Endothelial cell of umbilical vein (primary cell): ENCODE results near the gene NAAA. TPM values are rescaled to one million over a fixed set of nuclear protein-coding genes. Genes with fewer than 3 reads are reported as not detected.

ENCODE experiments used
- BruUV-seq: library from RNA; stranded (reverse); fragments of 400-500 nt; replicated peaks from 2 replicates; lab custom pipeline; 2021; lab: Mats Ljungman, UMichigan
- CTCF ChIA-PET: fragments of 300-600, 350-600 bp; sonication (Branson Sonifier 250); formaldehyde crosslinking; loops from one replicate; lab custom pipeline; 2021; ENCODE audit warnings: antibody characterized with exemption, inconsistent platforms; lab: Charles Lee
- POLR2A ChIA-PET: fragments of 300-600, 350-600 bp; sonication (Branson Sonifier 250); formaldehyde crosslinking; loops from one replicate; lab custom pipeline; 2021; ENCODE audit warnings: antibody characterized with exemption, inconsistent platforms; lab: Charles Lee
- DNase-seq: peaks from one replicate; pipeline ENCODE4 v3.0.0-alpha.2; 2011; ENCODE audit warnings: low read depth, low spot score
- FAIRE-seq: peaks from 2 replicates; lab custom pipeline; 2011; peaks lifted over from hg19 to GRCh38; lab: Jason Lieb, UNC
- H2AFZ ChIP-seq: 2 replicates; pipeline ENCODE4 v1.6.0; 2012; ENCODE audit warnings: low read depth, low read length, control low read depth, inconsistent platforms
- H3K27ac ChIP-seq: 2 replicates; pipeline ENCODE4 v1.5.1; 2011; ENCODE audit warnings: low read depth, mild to moderate bottlenecking, control low read depth, low read length, moderate library complexity; ENCODE audit not compliant: insufficient read depth
- H3K27me3 ChIP-seq, 2 experiments: 2 replicates each; pipeline versions ENCODE4 v1.6.0 to v1.6.1; 2011; ENCODE audit warnings: low read length in 2 of 2, mixed read lengths in 1 of 2; ENCODE audit not compliant: control insufficient read depth in 2 of 2, insufficient read depth in 2 of 2
- H3K36me3 ChIP-seq, 2 experiments: 2 replicates in 1 of 2; 3 replicates in 1 of 2; pipeline ENCODE4 v1.5.1; 2011; ENCODE audit warnings: low read length in 2 of 2, mild to moderate bottlenecking in 1 of 2, moderate library complexity in 1 of 2; ENCODE audit not compliant: control insufficient read depth in 2 of 2, insufficient read depth in 2 of 2; ENCODE audit errors: extremely low read depth in 1 of 2
- H3K4me1 ChIP-seq: 3 replicates; pipeline ENCODE4 v1.5.1; 2011; ENCODE audit warnings: mild to moderate bottlenecking, low read length; ENCODE audit not compliant: control insufficient read depth, insufficient read depth; ENCODE audit errors: extremely low read depth
- H3K4me2 ChIP-seq: 2 replicates; pipeline ENCODE4 v1.6.1; 2011; ENCODE audit warnings: low read length, control low read depth, mixed read lengths; ENCODE audit not compliant: insufficient read depth
- H3K4me3 ChIP-seq, 3 experiments: fragments of 200-600 bp in 1 of 3; sonication (generic), shearing (Covaris generic) in 1 of 3; replicated peaks in 1 of 3; 2 replicates each; pipeline ENCODE4 v1.5.1; 2011 to 2016; ENCODE audit warnings: control low read depth in 3 of 3, low read length in 3 of 3, mild to moderate bottlenecking in 2 of 3, inconsistent platforms in 1 of 3, low read depth in 1 of 3, moderate library complexity in 1 of 3; ENCODE audit not compliant: insufficient read depth in 1 of 3
- H3K79me2 ChIP-seq: 2 replicates; pipeline ENCODE4 v1.6.0; 2012; ENCODE audit warnings: low read length, inconsistent platforms; ENCODE audit not compliant: control insufficient read depth, insufficient read depth
- H3K9ac ChIP-seq: replicated peaks from 2 replicates; pipeline ENCODE3; 2011; ENCODE audit warnings: low read length, control low read depth; ENCODE audit not compliant: insufficient read depth; ENCODE audit errors: extremely low read depth
- H3K9me1 ChIP-seq: replicated peaks from 3 replicates; pipeline ENCODE4 v1.6.0; 2011; ENCODE audit warnings: mild to moderate bottlenecking, low read length; ENCODE audit not compliant: control insufficient read depth, insufficient read depth; ENCODE audit errors: extremely low read depth
- H3K9me3 ChIP-seq: replicated peaks from 2 replicates; pipeline ENCODE4 v1.5.1; 2012; ENCODE audit warnings: low read length, inconsistent platforms; ENCODE audit not compliant: control insufficient read depth, insufficient read depth
- H4K20me1 ChIP-seq: replicated peaks from 2 replicates; pipeline ENCODE3; 2011; ENCODE audit warnings: mild to moderate bottlenecking, low read length; ENCODE audit not compliant: control insufficient read depth, insufficient read depth; ENCODE audit errors: extremely low read depth
- FOS ChIP-seq: IDR thresholded peaks from 2 replicates; pipeline ENCODE4 v1.6.1; 2011; ENCODE audit warnings: mild to moderate bottlenecking, low read length, moderate library complexity, borderline replicate concordance; ENCODE audit not compliant: insufficient read depth
- GATA2 ChIP-seq: IDR thresholded peaks from 2 replicates; pipeline ENCODE4 v1.7.0; 2011; ENCODE audit warnings: low read depth, mild to moderate bottlenecking, moderate library complexity, mixed read lengths, low read length; ENCODE audit not compliant: insufficient read length, insufficient read depth
- POLR2AphosphoS5 ChIP-seq: IDR thresholded peaks from 2 replicates; pipeline ENCODE4 v1.6.1; 2012; ENCODE audit warnings: low read depth, mild to moderate bottlenecking, control low read depth, low read length, moderate library complexity; ENCODE audit not compliant: insufficient read depth
- dilution Hi-C: fragments of 300-500 bp; cut with MboI; formaldehyde crosslinking; loops from one replicate; pipeline ENCODE4 v1.15.0; 2019; ENCODE audit warnings: low sequenced_read_pairs; ENCODE audit not compliant: extremely low pct_ligation_motif_present
- intact Hi-C: fragments of 100-400 bp; cut with micrococcal nuclease; formaldehyde crosslinking; loops from one replicate; pipeline ENCODE4 v1.10.0; 2022
- polyA plus RNA-seq, 4 experiments: library from polyadenylated mRNA; depleted of rRNA in 3 of 4; stranded (reverse) in 3 of 4; unstranded in 1 of 4; fragments of >200 nt; gene quantifications; 2 replicates each; pipeline versions ENCODE4 v1.2.1 to v1.2.3, GENCODE V29; 2011 to 2012; ENCODE audit warnings: missing spikeins in 1 of 4
- total RNA-seq: library from RNA; stranded (reverse); gene quantifications from 2 replicates; pipeline ENCODE4 v1.2.3, GENCODE V29; 2021

Gene NAAA
- total and polyA plus RNA-seq, 2 donors (not counting 3 experiments of a cell fraction or from before 2014, with no cell fraction given) = 15.3 to 24.4 TPM

DNA sequence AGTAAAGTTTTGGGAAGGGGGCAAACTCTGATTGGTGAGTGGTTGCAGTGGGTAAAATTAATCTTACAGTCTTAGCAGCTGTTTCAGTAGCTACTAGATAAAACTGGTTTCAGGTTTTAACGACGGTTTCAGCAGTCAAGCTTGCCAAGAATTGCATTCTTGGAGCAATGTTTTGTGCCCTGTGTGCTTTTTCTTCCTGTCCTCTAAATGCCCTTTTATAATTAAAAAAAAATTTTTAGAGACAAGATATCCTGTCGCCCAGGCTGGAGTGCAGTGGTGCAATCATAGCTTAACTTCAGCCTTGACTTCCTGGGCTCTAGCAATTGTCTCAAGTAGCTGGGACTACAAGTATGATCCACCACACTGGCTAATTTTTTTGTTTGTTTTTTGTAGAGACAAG, 32.3 kb downstream of the NAAA start:
- ChIA-PET POLR2A (no interaction called here), CTCF (interaction anchor here (0.8 to 8.2 kb wide), 2 partner anchors 13 to 88 kb away, joined by 3 to 82 read pairs; no protein-coding TSS in a partner anchor)
- intact Hi-C loops = no loop called here
- Histone ChIP-seq H3K4me1 (no peaks in the 10 kb centered on the region), H3K36me3 (no peaks in the 10 kb centered on the region), H3K4me2 (no peak overlapping the region), H3K27me3 (no peaks in the 10 kb centered on the region), H3K79me2 (no peaks in the 10 kb centered on the region), H4K20me1 (no peaks in the 10 kb centered on the region), H3K9ac (no peak overlapping the region), H3K9me1 (no peaks in the 10 kb centered on the region), H3K27ac (no peak overlapping the region), H3K4me3 (no peak overlapping the region), H2AFZ (no peak overlapping the region), H3K9me3 (no peaks in the 10 kb centered on the region)
- dilution Hi-C loops = no loop called here
- TF ChIP-seq FOS = no peak
- no peak for DNase-seq
- BruUV-seq = no TSS peak
- no peak for FAIRE-seq

DNA sequence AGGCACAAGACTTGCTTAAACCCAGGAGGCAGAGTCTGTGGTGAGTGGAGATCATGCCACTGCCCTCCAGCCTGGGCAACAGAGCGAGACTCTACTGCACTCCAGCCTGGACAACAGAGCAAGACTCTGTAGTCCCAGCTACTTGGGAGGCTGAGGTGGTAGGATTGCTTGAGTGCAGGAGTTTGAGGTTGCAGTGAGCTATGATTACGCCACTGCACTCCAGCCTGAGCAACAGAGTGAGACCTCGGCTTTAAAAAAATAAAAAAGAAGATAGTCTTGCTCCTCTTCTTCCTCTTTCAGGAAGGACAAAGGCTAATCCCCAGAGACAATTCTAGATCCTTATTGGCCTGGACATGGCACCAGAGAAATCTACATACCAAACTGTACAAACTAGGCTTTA, 32.8 kb downstream of the NAAA start:
- Histone ChIP-seq H3K27me3 (no peaks in the 10 kb centered on the region), H2AFZ (no peak overlapping the region), H3K4me3 (no peak overlapping the region), H3K4me1 (no peaks in the 10 kb centered on the region), H3K9me1 (no peaks in the 10 kb centered on the region), H4K20me1 (no peaks in the 10 kb centered on the region), H3K27ac (no peak overlapping the region), H3K79me2 (no peaks in the 10 kb centered on the region), H3K9me3 (no peaks in the 10 kb centered on the region), H3K9ac (no peak overlapping the region), H3K4me2 (no peak overlapping the region), H3K36me3 (no peaks in the 10 kb centered on the region)
- TF ChIP-seq POLR2AphosphoS5 (no peak), FOS (no peak), GATA2 (no peak)
- no peak for DNase-seq
- ChIA-PET POLR2A (no interaction called here), CTCF (interaction anchor here (0.8 to 8.2 kb wide), 3 partner anchors 13 to 88 kb away, joined by 3 to 82 read pairs (median 3); no protein-coding TSS in a partner anchor)
- intact Hi-C loops (no loop called here), dilution Hi-C loops (no loop called here)
- no peak for FAIRE-seq
- BruUV-seq = no TSS peak
